ENCODE measurements around the gene CAPZB.

DNA sequence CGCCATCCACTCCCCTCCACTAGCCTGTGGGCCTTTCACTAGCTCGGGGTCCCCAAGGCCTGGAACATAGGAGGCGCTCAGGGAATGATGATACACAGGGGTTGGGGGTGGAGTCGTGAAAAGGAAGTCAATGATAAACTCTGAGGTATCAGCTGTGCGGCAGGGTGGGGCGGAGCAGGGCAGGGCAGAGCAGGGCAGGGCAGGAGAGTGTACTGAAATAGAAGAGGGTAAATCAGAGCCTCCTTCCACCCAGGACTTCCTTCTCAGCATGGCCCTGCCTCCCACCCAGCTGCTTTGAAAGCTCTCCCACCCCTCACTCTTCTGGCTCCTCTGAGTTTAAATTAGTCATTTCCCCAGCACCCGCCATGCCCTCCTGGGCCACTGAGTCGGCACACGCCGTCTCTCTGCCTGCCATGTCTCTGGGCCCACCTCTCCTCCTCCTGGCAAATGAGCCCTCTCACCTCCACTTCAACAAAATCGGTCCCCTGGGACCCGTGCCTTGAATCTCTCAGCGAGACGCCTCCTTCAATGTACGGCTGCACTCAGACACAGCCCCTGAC is 16.9 kb downstream of the CAPZB start:
- no peak for TF ChIP-seq POLR2A (IDR thresholded peaks at IDR 0.05; ENCODE audit: low read depth, low read length)
- TF ChIP-seq SPI1 (IDR thresholded peaks at IDR 0.05; ENCODE audit: low read depth, low read length), result no peak
- no peak for TF ChIP-seq TAF1 (IDR thresholded peaks at IDR 0.05; ENCODE audit: low read depth, low read length)
- no peak for TF ChIP-seq POLR2AphosphoS5 (IDR thresholded peaks at IDR 0.05; ENCODE audit: low read depth, low read length)
